HepG2 (cell line): ENCODE measurements around the gene CACNB4. TPM values are rescaled to one million over a fixed set of nuclear protein-coding genes. Genes with fewer than 3 reads are reported as not detected.

ENCODE experiments used
- ATAC-seq: fragments of 200-7000 bp; cut with Tn5 transposase; 3 replicates; pipeline ENCODE4 v1.9.1; 2020; ENCODE audit warnings: mild to moderate bottlenecking, moderate library complexity
- BruUV-seq: library from RNA; stranded (reverse); fragments of 400-500 nt; replicated peaks from 2 replicates; lab custom pipeline; 2021; lab: Mats Ljungman, UMichigan
- CTCF ChIA-PET: fragments of 300-600 bp; formaldehyde crosslinking; extraction: SDS; loops from one replicate; lab custom pipeline; 2021; ENCODE audit warnings: low total read pairs, inconsistent platforms, low intra/inter-chr PET ratio; lab: Yijun Ruan, JAX
- POLR2A ChIA-PET: fragments of 350-600 bp; sonication (Branson Sonifier 250); formaldehyde crosslinking; loops from one replicate; lab custom pipeline; 2020; ENCODE audit warnings: antibody characterized with exemption, inconsistent platforms; lab: Yijun Ruan, JAX
- DNase-seq: peaks from one replicate; pipeline ENCODE4 v3.0.0-alpha.2; 2015; ENCODE audit warnings: low spot score
- FAIRE-seq: peaks from 3 replicates; lab custom pipeline; 2011; peaks lifted over from hg19 to GRCh38; lab: Jason Lieb, UNC
- H2AFZ ChIP-seq: one replicate; pipeline ENCODE4 v1.6.1; 2011; ENCODE audit warnings: low read length, inconsistent platforms
- H3K27ac ChIP-seq: fragments of 300-600 bp; 3 replicates; pipeline ENCODE4 v1.8.0; 2011; ENCODE audit warnings: mixed run types, mild to moderate bottlenecking, mixed read lengths, low read length, inconsistent platforms; ENCODE audit not compliant: insufficient read depth; ENCODE audit errors: extremely low read length
- H3K27me3 ChIP-seq, 2 experiments: fragments of 200-600 bp in 1 of 2; 2 replicates in 1 of 2; 3 replicates in 1 of 2; pipeline versions ENCODE4 v1.6.0 to v1.8.0; 2011; ENCODE audit warnings: low read length in 2 of 2, mild to moderate bottlenecking in 2 of 2, moderate library complexity in 2 of 2, inconsistent platforms in 1 of 2; ENCODE audit not compliant: insufficient read depth in 2 of 2, control insufficient read depth in 1 of 2
- H3K36me3 ChIP-seq, 2 experiments: fragments of 200-600 bp in 1 of 2; replicated peaks in 1 of 2; 2 replicates in 1 of 2; 3 replicates in 1 of 2; pipeline versions ENCODE4 v1.5.1 to v1.8.0; 2011; ENCODE audit warnings: low read length in 2 of 2, inconsistent platforms in 1 of 2; ENCODE audit not compliant: insufficient read depth in 2 of 2, control insufficient read depth in 1 of 2
- H3K4me1 ChIP-seq: 2 replicates; pipeline ENCODE4 v1.5.1; 2012; ENCODE audit warnings: low read length, inconsistent platforms; ENCODE audit not compliant: insufficient read depth
- H3K4me2 ChIP-seq: 2 replicates; pipeline ENCODE4 v1.6.0; 2011; ENCODE audit warnings: low read depth, low read length, inconsistent platforms
- H3K4me3 ChIP-seq, 3 experiments: fragments of 200-600 bp in 1 of 3; sonication (generic), shearing (Covaris generic) in 1 of 3; replicated peaks in 1 of 3; 2 replicates each; pipeline ENCODE4 v1.5.1; 2011 to 2016; ENCODE audit warnings: low read length in 3 of 3, inconsistent platforms in 2 of 3, low read depth in 2 of 3, mild to moderate bottlenecking in 2 of 3, control low read depth in 1 of 3, mixed read lengths in 1 of 3; ENCODE audit not compliant: insufficient read depth in 1 of 3
- H3K79me2 ChIP-seq: one replicate; pipeline ENCODE4 v1.6.1; 2011; ENCODE audit warnings: low read length, inconsistent platforms; ENCODE audit not compliant: insufficient read depth
- H3K9ac ChIP-seq: 2 replicates; pipeline ENCODE4 v1.6.0; 2011; ENCODE audit warnings: mild to moderate bottlenecking, low read depth, low read length, inconsistent platforms; ENCODE audit not compliant: insufficient read depth
- H3K9me3 ChIP-seq: 2 replicates; pipeline ENCODE4 v1.5.1; 2012; ENCODE audit warnings: mild to moderate bottlenecking, low read length
- H4K20me1 ChIP-seq: 2 replicates; pipeline ENCODE4 v1.6.0; 2011; ENCODE audit warnings: inconsistent platforms, mild to moderate bottlenecking, low read length, moderate library complexity; ENCODE audit not compliant: insufficient read depth
- ATF2 ChIP-seq: sonication (generic); formaldehyde crosslinking; IDR thresholded peaks from 2 replicates; pipeline ENCODE4 v1.4.0; 2020; ENCODE audit warnings: missing genetic modification reagents
- HOXA7 ChIP-seq: sonication (generic); formaldehyde crosslinking; IDR thresholded peaks from 2 replicates; pipeline ENCODE4 v1.8.1; 2022; ENCODE audit warnings: mild to moderate bottlenecking, missing genetic modification reagents, moderate library complexity
- MBNL3 ChIP-seq: fragments of 250-450 bp; sonication (Bioruptor Pico); conservative IDR thresholded peaks from 2 replicates; pipeline ENCODE4 v1.8.0; 2022; ENCODE audit warnings: mild to moderate bottlenecking, inconsistent platforms
- SALL2 ChIP-seq: sonication (generic); formaldehyde crosslinking; IDR thresholded peaks from 2 replicates; pipeline ENCODE4 v1.8.1; 2023; ENCODE audit warnings: mild to moderate bottlenecking, missing genetic modification reagents, inconsistent platforms
- ZNF317 ChIP-seq: sonication (generic); formaldehyde crosslinking; IDR thresholded peaks from 2 replicates; pipeline ENCODE4 v1.5.0; 2020; ENCODE audit warnings: mild to moderate bottlenecking, missing genetic modification reagents
- ZNF772 ChIP-seq: sonication (generic); formaldehyde crosslinking; IDR thresholded peaks from 2 replicates; pipeline ENCODE4 v1.5.0; 2020; ENCODE audit warnings: mild to moderate bottlenecking, missing genetic modification reagents
- ZSCAN30 ChIP-seq: sonication (generic); formaldehyde crosslinking; IDR thresholded peaks from 2 replicates; pipeline ENCODE4 v1.5.0; 2020; ENCODE audit warnings: mild to moderate bottlenecking, missing genetic modification reagents
- WGBS: methylation state at CpG from one replicate; pipeline ENCODE4 v1.1.6; 2017; ENCODE audit warnings: low lambda C conversion rate; 5-methylcytosine and 5-hydroxymethylcytosine counted together
- in situ Hi-C: cut with HindIII; loops from 2 replicates; pipeline ENCODE4 v1.10.0; 2017; ENCODE audit warnings: low pct_unique_long_range_greater_than_20kb; ENCODE audit not compliant: extremely low pct_ligation_motif_present
- intact Hi-C: fragments of 100-400 bp; cut with micrococcal nuclease; formaldehyde crosslinking; loops from one replicate; pipeline ENCODE4 v1.10.0; 2022; ENCODE audit not compliant: unreplicated experiment
- polyA plus RNA-seq, 8 experiments: library from polyadenylated mRNA; depleted of rRNA in 3 of 8; stranded (reverse) in 7 of 8; unstranded in 1 of 8; fragments of >200 nt; fragmentation: Illumina TruSeq in 4 of 8; extraction: Trizol in 4 of 8; gene quantifications; 2 replicates each; pipeline versions ENCODE4 v1.2.1 to v1.2.3, GENCODE V29; 2011 to 2016; ENCODE audit warnings: low read depth in 4 of 8, missing spikeins in 1 of 8, mixed read lengths in 1 of 8; ENCODE audit not compliant: insufficient read depth in 1 of 8
- total RNA-seq, 5 experiments: library from RNA; depleted of rRNA; stranded (reverse); fragments of >200 nt; fragmentation: Illumina TruSeq; extraction: Trizol; gene quantifications; 2 replicates each; pipeline ENCODE4 v1.2.3, GENCODE V29; 2016; ENCODE audit warnings: low read depth in 1 of 5
- TF ChIP-seq, protein P1 (sequence below): sonication (generic); formaldehyde crosslinking; IDR thresholded peaks from 2 replicates; pipeline ENCODE4 v1.4.0; 2020; ENCODE audit warnings: missing genetic modification reagents
- TF ChIP-seq, protein P2 (sequence below): sonication (generic); formaldehyde crosslinking; IDR thresholded peaks from 2 replicates; pipeline ENCODE4 v1.8.1; 2023; ENCODE audit warnings: mild to moderate bottlenecking, moderate library complexity, missing genetic modification reagents

Gene CACNB4
- total and polyA plus RNA-seq, 2 of the 13 experiments (the other 11 are each of a cell fraction or from before 2014, with no cell fraction given): 5.1 to 14.3 TPM

DNA sequence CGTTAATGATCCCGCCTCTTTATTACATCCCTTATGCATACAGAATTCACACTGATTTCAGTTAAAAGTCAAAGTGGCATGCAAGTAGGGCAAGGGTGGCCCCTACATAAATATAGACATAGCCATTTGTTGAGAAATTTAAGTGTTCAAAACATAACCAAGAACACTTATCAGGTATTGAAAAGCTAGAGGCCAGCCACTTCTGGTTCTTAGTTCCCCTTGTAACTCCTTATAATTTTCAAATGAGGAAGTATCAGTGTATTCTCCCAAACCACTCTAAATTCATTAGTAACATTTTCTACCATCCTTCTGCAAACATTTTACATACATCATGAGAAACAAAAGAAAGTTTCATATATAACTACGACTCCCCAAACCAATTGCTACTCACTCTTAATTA is 264.9 kb downstream of the CACNB4 start:
- FAIRE-seq (no peak), DNase-seq (no peak), ATAC-seq (no peak)
- ChIA-PET POLR2A (no interaction called here), CTCF (no interaction called here)
- Histone ChIP-seq H4K20me1 (no peaks in the 10 kb centered on the region), H3K79me2 (no peaks in the 10 kb centered on the region), H3K36me3 (peaks cover 0 to 4% of the 10 kb centered on the region in 2 experiments; a peak in 1 of 5 replicates), H2AFZ (no peak overlapping the region), H3K27ac (no peak overlapping the region), H3K9ac (no peak overlapping the region), H3K4me2 (no peak overlapping the region), H3K4me1 (peaks cover 25% of the 10 kb centered on the region), H3K9me3 (no peaks in the 10 kb centered on the region), H3K27me3 (no peaks in the 10 kb centered on the region), H3K4me3 (no peak overlapping the region)
- intact Hi-C loops: no loop called here
- no TSS peak for BruUV-seq
- no peak for TF ChIP-seq ZNF317 (CRISPR knock-in tag)
- TF ChIP-seq, protein P1, sequence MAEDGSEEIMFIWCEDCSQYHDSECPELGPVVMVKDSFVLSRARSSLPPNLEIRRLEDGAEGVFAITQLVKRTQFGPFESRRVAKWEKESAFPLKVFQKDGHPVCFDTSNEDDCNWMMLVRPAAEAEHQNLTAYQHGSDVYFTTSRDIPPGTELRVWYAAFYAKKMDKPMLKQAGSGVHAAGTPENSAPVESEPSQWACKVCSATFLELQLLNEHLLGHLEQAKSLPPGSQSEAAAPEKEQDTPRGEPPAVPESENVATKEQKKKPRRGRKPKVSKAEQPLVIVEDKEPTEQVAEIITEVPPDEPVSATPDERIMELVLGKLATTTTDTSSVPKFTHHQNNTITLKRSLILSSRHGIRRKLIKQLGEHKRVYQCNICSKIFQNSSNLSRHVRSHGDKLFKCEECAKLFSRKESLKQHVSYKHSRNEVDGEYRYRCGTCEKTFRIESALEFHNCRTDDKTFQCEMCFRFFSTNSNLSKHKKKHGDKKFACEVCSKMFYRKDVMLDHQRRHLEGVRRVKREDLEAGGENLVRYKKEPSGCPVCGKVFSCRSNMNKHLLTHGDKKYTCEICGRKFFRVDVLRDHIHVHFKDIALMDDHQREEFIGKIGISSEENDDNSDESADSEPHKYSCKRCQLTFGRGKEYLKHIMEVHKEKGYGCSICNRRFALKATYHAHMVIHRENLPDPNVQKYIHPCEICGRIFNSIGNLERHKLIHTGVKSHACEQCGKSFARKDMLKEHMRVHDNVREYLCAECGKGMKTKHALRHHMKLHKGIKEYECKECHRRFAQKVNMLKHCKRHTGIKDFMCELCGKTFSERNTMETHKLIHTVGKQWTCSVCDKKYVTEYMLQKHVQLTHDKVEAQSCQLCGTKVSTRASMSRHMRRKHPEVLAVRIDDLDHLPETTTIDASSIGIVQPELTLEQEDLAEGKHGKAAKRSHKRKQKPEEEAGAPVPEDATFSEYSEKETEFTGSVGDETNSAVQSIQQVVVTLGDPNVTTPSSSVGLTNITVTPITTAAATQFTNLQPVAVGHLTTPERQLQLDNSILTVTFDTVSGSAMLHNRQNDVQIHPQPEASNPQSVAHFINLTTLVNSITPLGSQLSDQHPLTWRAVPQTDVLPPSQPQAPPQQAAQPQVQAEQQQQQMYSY (CRISPR knock-in tag): no peak
- no peak for TF ChIP-seq ATF2 (CRISPR knock-in tag)
- no peak for TF ChIP-seq SALL2 (CRISPR knock-in tag)
- TF ChIP-seq MBNL3 (CRISPR knock-in tag): no peak
- no peak for TF ChIP-seq ZSCAN30 (CRISPR knock-in tag)
- TF ChIP-seq, protein P2, sequence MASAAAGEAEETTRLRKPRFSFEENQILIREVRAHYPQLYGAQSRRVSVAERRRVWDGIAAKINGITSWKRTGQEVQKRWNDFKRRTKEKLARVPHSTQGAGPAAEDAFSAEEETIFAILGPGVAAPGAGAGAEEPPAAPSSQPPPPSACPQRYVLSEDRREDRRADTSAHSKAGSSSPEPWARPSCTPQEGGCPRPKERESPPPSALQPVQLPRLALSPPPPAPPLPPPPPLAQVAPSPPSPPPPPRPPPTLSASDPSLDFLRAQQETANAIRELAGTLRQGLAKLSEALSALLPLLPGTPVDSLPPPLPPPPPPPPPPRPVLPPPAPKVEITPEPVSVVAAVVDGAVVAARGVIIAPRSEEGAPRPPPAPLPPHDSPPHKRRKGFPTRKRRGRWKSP: no peak
- TF ChIP-seq HOXA7 (CRISPR knock-in tag): no peak
- TF ChIP-seq ZNF772 (CRISPR knock-in tag): no peak
- in situ Hi-C loops: no loop called here
- 95% methylated on average over 3 of the region's 3 CpGs for WGBS
